Measurements from ENCODE around the gene NUFIP1. TPM values are rescaled to one million over a fixed set of nuclear protein-coding genes. Genes with fewer than 3 reads are reported as not detected.
"Not testable (repeated sequence)": the region's sequence is repeated elsewhere in the genome, so short reads cannot be mapped to it uniquely, and the experiment has no call there.

NUFIP1 gene
- total and polyA plus RNA-seq, 2 donors = 3.5 to 8.8 TPM

DNA sequence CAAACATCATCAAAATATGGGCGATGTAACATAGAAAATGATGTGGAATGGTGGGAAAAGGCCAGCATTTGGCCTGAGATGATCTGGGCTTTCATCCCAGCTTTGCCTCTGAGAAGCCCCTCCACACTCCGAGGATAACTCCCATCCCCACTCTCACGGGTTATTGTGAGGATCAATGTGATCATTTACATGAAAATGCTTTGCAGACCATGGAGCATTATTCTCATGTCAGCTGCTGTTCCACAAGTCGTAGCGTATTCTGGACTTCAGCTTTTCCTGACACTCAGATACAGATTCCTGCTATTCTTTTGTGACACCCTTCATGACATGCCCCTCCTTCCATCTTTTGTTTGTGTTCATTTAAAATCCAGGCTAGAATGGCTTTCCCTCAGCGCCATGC, 86.5 kb downstream of the NUFIP1 start:
- Histone ChIP-seq H3K4me3 (ENCODE audit: low read depth, low read length) (no peak overlapping the region), H3K36me3 (ENCODE audit: insufficient read depth) (no peaks in the 10 kb centered on the region), H3K4me1 (ENCODE audit: insufficient read depth) (no peaks in the 10 kb centered on the region), H3K27ac (ENCODE audit: low read depth) (no peak overlapping the region)
- DNase-seq (ENCODE audit: extremely low spot score) = no peak
- WGBS = 93% methylated on average over 6 of the region's 6 CpGs

DNA sequence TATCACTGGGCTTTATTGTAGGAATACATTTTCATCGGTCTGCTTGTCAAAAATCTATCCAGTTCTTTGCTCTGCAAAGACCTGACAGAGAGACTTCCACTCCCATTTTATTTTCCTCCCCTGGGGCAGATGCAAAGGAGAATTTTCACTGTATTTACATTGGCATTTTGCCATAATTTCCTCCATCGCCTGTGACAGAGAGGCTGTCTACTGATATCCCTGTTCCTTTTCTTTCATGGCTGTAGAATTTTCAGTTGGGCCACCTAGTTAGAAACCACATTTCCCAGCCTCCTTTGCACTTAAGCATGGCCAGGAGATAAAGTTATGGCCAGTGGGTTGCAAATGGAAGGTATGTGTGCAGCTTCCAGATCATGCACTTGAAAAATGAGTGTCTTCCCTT, 89.3 kb downstream of the NUFIP1 start:
- DNase-seq (ENCODE audit: extremely low spot score) = no peak
- WGBS = 64% methylated on average over 2 of the region's 2 CpGs

GRCh38 chr13:44898308-44898707, 91.0 kb downstream of the NUFIP1 start:
- H3K4me1 ChIP-seq (ENCODE audit: insufficient read depth); H3K27ac ChIP-seq (ENCODE audit: low read depth); H3K4me3 ChIP-seq (ENCODE audit: low read depth, low read length); H3K36me3 ChIP-seq (ENCODE audit: insufficient read depth); DNase-seq (ENCODE audit: extremely low spot score): not testable (repeated sequence)
- 95% methylated on average over 2 of the region's 2 CpGs for WGBS

More for the DNA sequence above, 89.3 kb downstream of the NUFIP1 start:
- Histone ChIP-seq H3K4me3 (ENCODE audit: low read depth, low read length) (no peak overlapping the region), H3K4me1 (ENCODE audit: insufficient read depth) (no peaks in the 10 kb centered on the region), H3K36me3 (ENCODE audit: insufficient read depth) (no peaks in the 10 kb centered on the region), H3K27ac (ENCODE audit: low read depth) (no peak overlapping the region)

DNA sequence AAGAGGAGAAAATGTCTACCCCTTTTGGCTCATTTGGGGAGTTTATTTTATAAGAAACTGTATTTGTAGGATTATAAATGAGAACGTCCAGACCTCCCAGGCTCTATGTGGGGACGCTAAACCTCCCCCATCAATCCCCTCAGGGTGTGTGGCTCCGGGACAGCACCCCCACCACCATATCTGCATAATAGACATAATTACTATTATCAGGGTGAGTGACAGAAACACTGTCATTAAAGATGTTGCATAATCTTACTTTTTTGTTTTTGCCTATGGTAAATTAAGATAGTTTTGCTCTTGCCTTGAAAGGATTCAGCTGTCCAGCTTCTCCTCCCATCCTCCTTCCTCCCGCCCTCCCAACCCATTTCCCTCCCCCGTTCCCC, 93.3 kb downstream of the NUFIP1 start:
- WGBS = 67% methylated on average over 5 of the region's 5 CpGs
- Histone ChIP-seq H3K36me3 (ENCODE audit: insufficient read depth) (no peaks in the 10 kb centered on the region), H3K27ac (ENCODE audit: low read depth) (no peak overlapping the region), H3K4me1 (ENCODE audit: insufficient read depth) (no peaks in the 10 kb centered on the region), H3K4me3 (ENCODE audit: low read depth, low read length) (no peak overlapping the region)
- no peak for DNase-seq (ENCODE audit: extremely low spot score)

- no peaks in the 10 kb centered on the region for H3K36me3 ChIP-seq (ENCODE audit: insufficient read depth)
- H3K27ac ChIP-seq (ENCODE audit: low read depth) = no peak overlapping the region
- no peak for DNase-seq (ENCODE audit: extremely low spot score)
- 59% methylated on average over 6 of the region's 6 CpGs for WGBS
- H3K4me1 ChIP-seq (ENCODE audit: insufficient read depth) = no peaks in the 10 kb centered on the region
- no peak overlapping the region for H3K4me3 ChIP-seq (ENCODE audit: low read depth, low read length)
Measured at GRCh38 chr13:44895264-44895952, 93.9 kb downstream of the NUFIP1 start.

GRCh38 chr13:44894001-44894770, 95.1 kb downstream of the NUFIP1 start:
- H3K4me3 ChIP-seq (ENCODE audit: low read depth, low read length) = no peak overlapping the region
- 75% methylated on average over 13 of the region's 13 CpGs for WGBS

More at GRCh38 chr13:44894001-44894770, 95.1 kb downstream of the NUFIP1 start:
- no peaks in the 10 kb centered on the region for H3K36me3 ChIP-seq (ENCODE audit: insufficient read depth)
- no peak overlapping the region for H3K27ac ChIP-seq (ENCODE audit: low read depth)
- H3K4me1 ChIP-seq (ENCODE audit: insufficient read depth) = no peaks in the 10 kb centered on the region
- no peak for DNase-seq (ENCODE audit: extremely low spot score)

Small RNA genes lying within 50 kb of the gene (small RNA-seq; reads per million reads assigned to genes)
- gene RN7SL49P = not detected

Other genes with a start within 250 kb of the NUFIP1 start
- gene GPALPP1, start 67 bp upstream of the NUFIP1 start, total RNA-seq = 46.8 TPM
- 19.1 TPM for gene GPALPP1, start 67 bp upstream of the NUFIP1 start, polyA plus RNA-seq
- 30.7 TPM for gene GTF2F2, start 131.0 kb upstream of the NUFIP1 start, total RNA-seq
- gene GTF2F2, start 131.0 kb upstream of the NUFIP1 start, polyA plus RNA-seq = 21.3 TPM
- gene KCTD4, start 211.6 kb upstream of the NUFIP1 start, total RNA-seq = 0.26 TPM
- 0.04 TPM for gene KCTD4, start 211.6 kb upstream of the NUFIP1 start, polyA plus RNA-seq

Data from urinary bladder (tissue), 4 donors.